ENCODE measurements around the gene KAZN. TPM values are rescaled to one million over a fixed set of nuclear protein-coding genes. Genes with fewer than 3 reads are reported as not detected.

Gene KAZN
- total and polyA plus RNA-seq, 2 of the 8 experiments (the other 6 are each of a cell fraction or from before 2014, with no cell fraction given) = 3.7 to 11.8 TPM

DNA sequence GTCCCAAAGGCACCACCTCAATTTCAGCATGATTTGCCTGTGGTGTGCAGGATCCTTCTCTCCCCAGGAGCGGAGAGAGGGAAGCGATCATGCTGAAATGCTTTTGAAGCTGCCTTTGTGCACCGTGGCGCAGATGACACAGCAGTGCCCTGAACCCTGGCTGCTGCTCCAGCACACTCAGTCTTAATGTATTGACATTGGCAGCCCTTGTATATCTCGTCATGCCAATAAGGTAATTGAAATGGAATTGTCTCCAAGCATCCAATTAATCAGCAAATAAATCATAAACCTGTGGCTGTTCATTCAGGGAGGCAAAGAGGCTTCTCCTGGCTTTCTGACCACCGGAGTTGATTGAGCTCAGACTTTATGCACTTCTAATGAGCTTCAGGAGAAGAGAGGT is 139.8 kb downstream of the KAZN start (continued):
- TF ChIP-seq YY1 (IDR thresholded peaks at IDR 0.05; ENCODE audit: low read depth, low read length) (no peak), GABPA (IDR thresholded peaks at IDR 0.05; ENCODE audit: borderline replicate concordance, insufficient read depth, low read length) (no peak), TAF7 (optimal IDR thresholded peaks at IDR 0.05; ENCODE audit: borderline replicate concordance, low read depth, low read length) (no peak), KDM4A (IDR thresholded peaks at IDR 0.05; ENCODE audit: low read depth, low read length, severe bottlenecking) (no peak), JUND (IDR thresholded peaks at IDR 0.05; ENCODE audit: low read length) (no peak), SAP30 (IDR thresholded peaks at IDR 0.05; ENCODE audit: insufficient read depth, insufficient replicate concordance, low read length) (no peak), SP1 (IDR thresholded peaks at IDR 0.05; ENCODE audit: low read depth, low read length) (no peak), ASH2L (IDR thresholded peaks at IDR 0.05; ENCODE audit: low read length) (no peak)
